OCI-LY7 (cell line): Measurements from ENCODE around the gene CCR8.

Experiments
- CTCF ChIP-seq: fragments of 200-600 bp; sonication (generic); conservative IDR thresholded peaks from 2 replicates; pipeline ENCODE4 v1.5.1; 2014; ENCODE audit warnings: mild to moderate bottlenecking, antibody characterized with exemption, low read length, moderate library complexity, mixed read lengths
- EZH2phosphoT487 ChIP-seq: fragments of 200-600 bp; sonication (generic); IDR thresholded peaks from 2 replicates; pipeline ENCODE4 v1.6.1; 2018; ENCODE audit warnings: low read depth, borderline replicate concordance, mild to moderate bottlenecking, mixed run types, antibody characterized with exemption, low read length, moderate library complexity, mixed read lengths

- TF ChIP-seq CTCF (no peak), EZH2phosphoT487 (no peak)
Observed at GRCh38 chr3:39322936-39323335, 6.6 kb upstream of the CCR8 start.
